Cerebellar cortex (tissue), 1 donor: ENCODE measurements around the gene MRPL34.

ENCODE experiments used
- DNase-seq: peaks from one replicate; pipeline ENCODE4 v3.0.0-alpha.2; 2015; ENCODE audit warnings: low spot score

MRPL34 gene

GRCh38 chr19:17341386-17341785 lies 35.7 kb downstream of the MRPL34 start:
- no peak for DNase-seq

- DNase-seq: no peak
Measured at GRCh38 chr19:17341845-17342244, 36.2 kb downstream of the MRPL34 start.

GRCh38 chr19:17346109-17346671 lies 40.5 kb downstream of the MRPL34 start:
- DNase-seq: peak; percentile 63

GRCh38 chr19:17347361-17347760 lies 41.7 kb downstream of the MRPL34 start:
- no peak for DNase-seq

GRCh38 chr19:17347877-17348276 lies 42.2 kb downstream of the MRPL34 start:
- no peak for DNase-seq

- no peak for DNase-seq
Measured at GRCh38 chr19:17348700-17349099, 43.0 kb downstream of the MRPL34 start.

- no peak for DNase-seq
Measured at GRCh38 chr19:17351815-17352435, 46.3 kb downstream of the MRPL34 start.

- DNase-seq: no peak
Measured at GRCh38 chr19:17352608-17353280, 47.1 kb downstream of the MRPL34 start.

GRCh38 chr19:17353386-17353785 lies 47.7 kb downstream of the MRPL34 start:
- no peak for DNase-seq
